ENCODE measurements around the gene NAT16. TPM values are rescaled to one million over a fixed set of nuclear protein-coding genes. Genes with fewer than 3 reads are reported as not detected.

The NAT16 gene
- total RNA-seq = not detected in 2 replicates

DNA sequence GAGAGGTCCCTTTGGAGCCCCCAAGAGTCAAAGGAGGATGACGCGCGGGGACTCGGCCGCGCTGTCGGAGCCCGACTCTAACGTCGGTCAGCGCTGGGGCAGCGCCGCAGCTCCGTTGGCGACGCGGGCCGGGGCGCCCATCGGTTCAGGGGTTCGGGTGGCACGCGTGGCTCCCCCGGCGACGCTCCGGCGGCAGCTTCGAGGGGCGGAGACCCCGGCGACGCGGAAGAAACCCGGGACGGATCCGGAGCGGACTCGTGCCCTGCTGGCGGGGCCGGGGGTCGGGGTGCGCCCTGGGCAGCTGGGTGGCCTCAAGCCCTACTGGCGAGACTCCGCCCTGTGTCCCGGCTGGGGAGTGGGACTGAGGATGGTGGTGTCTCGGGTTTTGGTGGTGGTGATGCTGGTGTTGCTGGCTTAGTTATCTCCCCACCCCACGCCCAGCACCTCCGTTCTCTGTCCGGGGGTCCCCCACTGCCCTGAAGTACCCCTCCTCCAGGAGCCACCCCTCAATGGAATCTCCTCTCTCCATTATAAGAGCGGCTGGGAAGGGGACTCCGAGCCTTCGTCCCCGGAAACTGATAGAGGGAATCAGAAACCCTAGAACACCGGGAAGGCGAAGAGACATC is at the start of gene NAT16:
Gene NAT16 (minus strand): TSS at position 164 of the 626 bp plus-strand sequence. CDS start 5,486 bp downstream, outside the sequence.

DNA sequence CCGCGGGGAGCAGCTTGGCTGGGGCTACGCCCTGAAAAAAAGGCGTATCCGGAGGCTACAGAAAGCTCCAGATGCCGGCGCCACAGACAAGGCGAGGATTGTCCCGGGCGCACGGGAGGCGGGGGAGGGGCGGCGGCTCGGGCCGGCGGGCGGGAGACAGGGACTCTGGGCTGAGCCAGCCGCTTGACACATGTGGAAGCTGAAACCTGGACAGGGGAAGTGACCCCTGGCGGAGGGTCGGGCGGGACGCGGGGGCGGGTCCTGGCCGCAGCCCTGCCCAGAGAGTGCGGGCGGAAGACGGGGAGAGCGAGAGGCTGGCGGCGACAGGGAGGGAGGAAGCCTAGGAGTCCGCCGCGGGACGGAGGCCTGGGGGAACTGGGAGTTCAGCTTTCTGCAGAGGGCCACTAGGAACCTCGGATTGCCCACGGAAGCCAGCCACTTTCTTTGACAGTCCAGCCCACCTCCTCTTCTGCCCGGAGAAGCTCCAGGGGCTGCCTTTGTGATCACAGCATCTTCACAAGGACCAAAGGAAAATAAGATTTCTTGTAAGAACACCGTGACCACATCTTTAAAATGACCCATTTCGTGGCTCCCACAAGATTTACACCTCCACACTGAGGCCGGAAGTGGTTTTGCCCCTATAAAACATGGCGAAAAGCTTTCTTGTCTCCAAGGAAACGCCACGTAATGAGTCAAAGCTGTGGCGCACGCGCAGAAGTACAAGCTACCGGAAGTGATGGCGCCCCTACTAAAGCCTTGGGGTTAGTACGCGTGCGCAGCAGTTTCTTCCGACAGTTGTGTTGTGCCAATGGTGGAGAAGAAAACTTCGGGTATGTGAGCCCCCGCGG is 37.5 kb upstream of the NAT16 start, which contains the start of the genes PLOD3 and ZNHIT1:
Gene PLOD3 (minus strand): TSS at position 194 of the 848 bp plus-strand sequence. CDS start 307 bp downstream, outside the sequence.
Gene ZNHIT1 (plus strand): TSS at position 778 of the 848 bp plus-strand sequence. CDS start 31 bp downstream, at position 809.

DNA sequence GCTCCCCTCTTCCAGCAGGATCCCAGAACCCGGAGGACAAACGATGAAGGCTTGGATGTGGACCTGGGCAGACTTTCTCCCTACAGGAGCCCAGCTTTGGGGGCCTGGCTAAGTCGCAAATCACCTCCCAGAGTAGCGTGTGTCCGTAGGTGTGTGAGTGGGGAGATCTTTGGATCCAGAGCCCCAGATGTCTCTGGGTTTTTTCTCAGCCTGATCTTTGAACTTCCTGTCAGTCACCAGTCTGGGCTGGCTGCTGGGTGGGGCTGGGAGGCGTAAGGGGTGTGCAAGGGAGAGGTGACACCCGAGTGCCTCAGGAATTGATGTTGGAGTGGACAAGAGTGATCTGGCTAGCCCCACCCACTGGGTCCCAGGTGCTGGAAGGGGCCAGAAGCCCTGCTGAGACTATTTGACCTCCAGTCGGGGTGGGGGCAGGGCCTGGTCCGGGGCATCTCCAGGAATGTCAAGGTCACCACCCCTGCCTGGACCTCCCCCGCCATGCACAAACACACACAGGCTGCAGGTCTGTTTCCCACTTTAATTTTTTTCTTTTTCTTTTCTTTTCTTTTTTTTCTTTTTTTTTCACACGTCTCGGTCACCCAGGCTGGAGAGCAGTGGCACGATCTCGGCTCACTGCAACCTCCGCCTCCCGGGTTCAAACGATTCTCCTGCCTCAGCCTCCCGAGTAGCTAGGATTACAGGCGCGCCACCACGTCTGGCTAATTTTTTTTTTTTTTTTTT is 20.9 kb upstream of the NAT16 start, which contains the start of gene MOGAT3:
Gene MOGAT3 (minus strand): TSS at position 175 of the 738 bp plus-strand sequence. CDS start 182 bp downstream, outside the sequence.

DNA sequence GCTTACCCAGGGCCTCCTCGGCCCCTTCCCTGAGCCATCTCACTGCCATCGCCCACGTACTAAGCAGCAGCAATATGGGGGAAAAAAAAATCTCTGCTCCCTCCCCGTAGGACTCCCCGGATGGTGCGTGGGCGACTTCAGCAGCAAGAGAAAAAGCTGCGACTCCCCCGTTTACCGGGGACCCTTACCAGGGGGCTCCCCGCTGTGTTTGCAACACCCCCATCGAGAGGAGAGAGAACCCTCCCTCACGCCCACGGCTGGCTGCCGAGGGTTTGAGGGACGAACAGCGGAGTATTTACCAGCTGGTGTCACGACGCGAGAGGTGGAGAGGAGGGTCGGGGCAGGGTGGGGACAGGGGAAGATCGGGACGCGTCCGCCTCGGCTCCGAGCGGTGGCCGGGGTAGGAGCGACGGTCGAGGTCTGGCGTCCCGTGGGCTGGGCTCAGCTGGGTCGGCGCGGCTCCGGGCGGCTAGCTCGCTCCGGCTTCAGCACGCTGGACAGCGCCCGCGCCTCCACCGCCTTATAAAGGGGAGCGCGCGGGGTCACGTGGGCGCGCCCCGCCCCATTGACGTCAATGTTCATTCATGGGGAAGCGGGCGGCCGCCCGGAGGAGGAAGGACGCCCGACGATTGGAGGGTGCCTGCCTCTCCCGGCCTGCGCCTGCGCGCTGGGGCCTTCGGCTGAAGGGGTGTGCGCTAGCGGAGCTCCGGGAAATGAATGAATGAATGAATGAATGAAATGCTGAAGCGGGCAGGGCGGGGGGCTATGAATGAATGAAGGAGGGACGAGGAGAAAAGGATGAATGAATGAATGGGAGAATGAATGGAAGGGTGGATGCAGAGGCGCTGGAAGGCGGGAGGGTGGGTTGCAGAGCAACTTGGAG is 14.8 kb downstream of the NAT16 start, which contains the start of gene VGF:
Gene VGF (minus strand): TSS at position 495 of the 883 bp plus-strand sequence. CDS start 726 bp downstream, outside the sequence.

DNA sequence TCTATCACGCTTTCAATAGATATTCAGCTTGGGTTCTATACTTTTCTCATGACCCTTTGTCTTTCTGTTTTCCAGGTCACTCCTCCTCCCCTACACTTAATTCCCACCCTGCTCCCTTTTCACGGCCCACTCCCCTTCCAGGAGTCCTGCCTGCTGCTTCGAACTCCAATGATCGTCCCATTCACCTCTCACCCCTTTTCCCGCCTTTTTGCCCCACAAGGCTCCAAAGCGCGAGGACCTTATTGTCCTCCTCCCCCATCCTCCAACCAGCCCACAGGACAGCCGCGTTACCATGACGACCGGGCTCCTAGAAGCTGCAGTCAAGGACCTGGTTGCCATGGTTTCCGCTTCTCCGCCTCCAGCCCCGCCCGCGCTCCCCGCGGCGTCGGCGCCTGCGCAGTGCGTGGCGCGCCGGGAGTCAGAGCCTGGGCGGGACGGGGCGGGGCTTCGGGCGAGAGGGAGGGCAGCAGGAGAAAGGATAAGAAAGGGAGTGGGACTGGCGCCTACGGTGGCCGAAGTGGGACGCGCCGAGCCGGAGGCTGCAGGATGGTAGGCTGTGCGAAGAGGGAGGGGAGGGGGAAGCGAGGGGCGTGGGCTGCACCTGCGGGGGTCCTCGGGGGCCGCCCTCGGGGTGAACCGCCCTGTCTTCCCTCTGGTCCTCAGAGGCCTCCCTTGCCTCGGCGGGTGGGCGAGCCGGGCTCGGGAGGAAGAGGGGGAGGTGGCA is 26.0 kb downstream of the NAT16 start, which contains the start of gene AP1S1:
Gene AP1S1 (plus strand): TSS at position 508 of the 724 bp plus-strand sequence. CDS start 39 bp downstream, at position 547.

DNA sequence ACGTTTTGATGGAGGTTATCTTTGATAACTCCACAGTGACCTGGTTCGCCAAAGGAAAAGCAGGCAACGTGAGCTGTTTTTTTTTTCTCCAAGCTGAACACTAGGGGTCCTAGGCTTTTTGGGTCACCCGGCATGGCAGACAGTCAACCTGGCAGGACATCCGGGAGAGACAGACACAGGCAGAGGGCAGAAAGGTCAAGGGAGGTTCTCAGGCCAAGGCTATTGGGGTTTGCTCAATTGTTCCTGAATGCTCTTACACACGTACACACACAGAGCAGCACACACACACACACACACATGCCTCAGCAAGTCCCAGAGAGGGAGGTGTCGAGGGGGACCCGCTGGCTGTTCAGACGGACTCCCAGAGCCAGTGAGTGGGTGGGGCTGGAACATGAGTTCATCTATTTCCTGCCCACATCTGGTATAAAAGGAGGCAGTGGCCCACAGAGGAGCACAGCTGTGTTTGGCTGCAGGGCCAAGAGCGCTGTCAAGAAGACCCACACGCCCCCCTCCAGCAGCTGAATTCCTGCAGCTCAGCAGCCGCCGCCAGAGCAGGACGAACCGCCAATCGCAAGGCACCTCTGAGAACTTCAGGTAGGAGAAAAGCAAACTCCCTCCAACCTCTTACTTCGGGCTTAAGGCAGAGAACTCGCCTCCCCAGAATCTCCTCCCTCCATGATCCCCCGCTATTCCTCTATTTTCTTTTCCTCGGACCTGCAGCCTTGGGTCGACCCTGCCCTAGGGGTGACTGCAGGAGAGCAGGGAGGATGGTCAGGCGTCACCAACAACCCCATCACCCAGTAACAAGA is 53.2 kb downstream of the NAT16 start, which contains the start of gene SERPINE1:
Gene SERPINE1 (plus strand): TSS at position 454 of the 809 bp plus-strand sequence. CDS start 1,290 bp downstream, outside the sequence.

Other genes with a start within 250 kb of the NAT16 start
- under 0.01 TPM in 1 of 2 replicates, not detected in the other for gene MUC3A, start 230.8 kb downstream of the NAT16 start, total RNA-seq
- not detected in 2 replicates for gene MUC12, start 210.7 kb downstream of the NAT16 start, total RNA-seq
- not detected in 2 replicates for gene MUC17, start 160.2 kb downstream of the NAT16 start, total RNA-seq
- 12.4 and 13.3 TPM in 2 replicates for gene TRIM56, start 94.8 kb downstream of the NAT16 start, total RNA-seq
- 23.4 and 74.3 TPM in 2 replicates for gene SERPINE1, start 53.2 kb downstream of the NAT16 start, total RNA-seq
- gene AP1S1, start 25.8 kb downstream of the NAT16 start, total RNA-seq = 124 and 147 TPM in 2 replicates
- not detected in 2 replicates for gene VGF, start 14.7 kb downstream of the NAT16 start, total RNA-seq
- not detected in 2 replicates for gene MOGAT3, start 20.7 kb upstream of the NAT16 start, total RNA-seq
- 24.2 and 24.5 TPM in 2 replicates for gene PLOD3, start 37.3 kb upstream of the NAT16 start, total RNA-seq
- gene ZNHIT1, start 37.9 kb upstream of the NAT16 start, total RNA-seq = 82.3 and 86.4 TPM in 2 replicates
- gene CLDN15, start 57.5 kb upstream of the NAT16 start, total RNA-seq = 1.6 and 2.1 TPM in 2 replicates
- gene FIS1, start 64.8 kb upstream of the NAT16 start, total RNA-seq = 190 and 247 TPM in 2 replicates
- gene IFT22, start 141.5 kb upstream of the NAT16 start, total RNA-seq = 12.2 and 17.8 TPM in 2 replicates
- not detected in 2 replicates for gene COL26A1, start 182.6 kb upstream of the NAT16 start, total RNA-seq